Skeletal muscle satellite cell (primary cell): ENCODE measurements around the gene BEND4.

Experiments
- H3K27me3 ChIP-seq: 2 replicates; pipeline ENCODE4 v1.7.0; 2013; ENCODE audit warnings: low read length; ENCODE audit not compliant: control insufficient read depth, insufficient read depth
- H3K36me3 ChIP-seq: 2 replicates; pipeline ENCODE4 v1.7.0; 2013; ENCODE audit warnings: mild to moderate bottlenecking, control low read depth, low read length; ENCODE audit not compliant: insufficient read depth
- H3K4me1 ChIP-seq: 2 replicates; pipeline ENCODE4 v1.7.0; 2013; ENCODE audit warnings: low read length; ENCODE audit not compliant: control insufficient read depth, insufficient read depth
- H3K4me2 ChIP-seq: 2 replicates; pipeline ENCODE4 v1.7.0; 2013; ENCODE audit warnings: mild to moderate bottlenecking, low read length
- H3K4me3 ChIP-seq: 2 replicates; pipeline ENCODE4 v1.7.0; 2013; ENCODE audit warnings: low read length
- H3K9ac ChIP-seq: 2 replicates; pipeline ENCODE4 v1.7.0; 2013; ENCODE audit warnings: mild to moderate bottlenecking, low read depth, low read length, moderate library complexity
- H3K9me3 ChIP-seq: replicated peaks from 2 replicates; pipeline ENCODE4 v1.7.0; 2013; ENCODE audit warnings: mild to moderate bottlenecking, control low read depth, low read length

The BEND4 gene

DNA sequence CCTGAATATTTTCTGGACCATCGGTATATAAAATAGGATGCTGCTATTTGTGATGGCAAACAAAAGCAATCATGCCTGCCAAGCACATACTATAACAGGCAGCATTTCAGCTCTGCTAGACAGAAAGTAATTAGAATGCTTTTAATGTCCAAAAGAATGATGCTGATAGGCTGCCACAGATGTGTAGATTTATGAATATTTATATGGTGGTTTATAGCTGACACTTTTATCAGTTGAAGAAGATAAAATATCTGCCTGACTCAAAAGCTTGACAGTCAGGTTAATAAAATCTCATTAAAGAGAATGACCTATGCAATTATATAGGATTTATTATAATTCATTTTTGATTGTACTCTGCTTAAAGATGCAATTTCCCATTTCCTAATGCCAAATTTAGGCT, 4.0 kb downstream of the BEND4 start:
- Histone ChIP-seq H3K27me3 (peaks cover 49% of the 10 kb centered on the region), H3K4me3 (no peak overlapping the region), H3K9ac (no peak overlapping the region), H3K4me1 (no peaks in the 10 kb centered on the region), H3K4me2 (no peak overlapping the region), H3K9me3 (no peaks in the 10 kb centered on the region), H3K36me3 (no peaks in the 10 kb centered on the region)

DNA sequence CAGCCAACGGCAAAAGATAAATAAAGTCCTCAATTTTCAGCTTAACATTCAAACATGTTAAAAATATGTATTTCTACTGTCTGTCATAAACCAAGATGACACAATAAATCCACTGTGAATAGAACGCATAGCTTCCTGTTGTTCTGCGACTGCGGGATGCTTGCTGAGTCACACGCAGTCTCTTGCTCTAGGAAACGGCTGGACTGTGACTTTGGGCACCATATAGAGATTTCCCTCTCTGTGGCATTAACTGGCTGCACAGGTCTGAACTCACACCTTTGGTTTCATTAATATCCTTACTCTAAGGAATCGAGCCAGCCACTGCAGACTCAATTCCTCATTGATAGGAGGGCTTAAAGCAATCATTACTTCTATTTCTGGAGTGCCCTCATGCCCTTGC, 8.4 kb downstream of the BEND4 start:
- H3K36me3 ChIP-seq, result no peaks in the 10 kb centered on the region

DNA sequence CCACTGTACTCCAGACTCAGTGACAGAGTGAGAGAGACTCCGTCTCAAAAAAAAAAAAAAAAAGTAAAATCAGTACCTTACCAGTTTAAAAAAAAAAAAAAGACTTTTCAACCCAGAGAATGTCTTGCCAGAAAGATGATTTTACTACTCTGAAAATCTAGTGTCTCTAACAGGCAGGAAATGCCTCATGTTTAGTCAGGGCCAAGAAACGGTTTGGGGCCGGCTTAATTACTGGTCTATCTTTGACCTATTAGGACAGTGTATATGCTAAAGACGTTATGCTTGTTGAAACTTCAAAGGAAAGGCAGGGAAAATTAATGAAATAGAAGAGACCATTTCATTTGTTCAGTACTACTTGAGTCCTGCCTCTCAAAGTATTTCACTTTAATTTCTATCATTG, 9.9 kb downstream of the BEND4 start:
- Histone ChIP-seq H3K4me3 (no peak overlapping the region), H3K4me1 (no peaks in the 10 kb centered on the region), H3K36me3 (no peaks in the 10 kb centered on the region), H3K9me3 (no peaks in the 10 kb centered on the region), H3K9ac (no peak overlapping the region), H3K4me2 (no peak overlapping the region), H3K27me3 (peaks cover 3% of the 10 kb centered on the region)

More for the DNA sequence above, 8.4 kb downstream of the BEND4 start:
- Histone ChIP-seq H3K4me1 (no peaks in the 10 kb centered on the region), H3K27me3 (peaks cover 13% of the 10 kb centered on the region), H3K9me3 (no peaks in the 10 kb centered on the region), H3K4me2 (no peak overlapping the region), H3K4me3 (no peak overlapping the region), H3K9ac (no peak overlapping the region)

DNA sequence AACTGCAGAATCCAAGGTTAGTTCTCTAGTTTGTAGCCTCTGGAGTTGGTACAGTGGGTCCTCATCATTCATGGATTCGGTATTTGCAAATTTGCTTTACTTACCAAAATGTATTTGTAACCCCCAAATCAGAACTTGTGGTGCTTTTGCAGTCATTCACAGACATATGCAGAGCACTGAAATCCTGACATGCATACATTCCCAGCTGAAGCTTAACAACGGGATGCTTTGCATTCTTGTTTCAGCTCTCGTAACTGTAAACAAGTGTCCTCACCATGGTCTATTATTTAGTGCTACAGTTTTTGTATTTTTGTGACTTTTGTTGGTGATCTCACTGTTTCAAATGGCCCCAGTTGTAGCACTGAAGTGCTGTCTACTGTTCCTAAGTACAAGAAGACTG, 16.1 kb downstream of the BEND4 start:
- H3K4me2 ChIP-seq, result no peak overlapping the region
- no peaks in the 10 kb centered on the region for H3K4me1 ChIP-seq
- no peak overlapping the region for H3K9ac ChIP-seq
- H3K27me3 ChIP-seq, result peaks cover 13% of the 10 kb centered on the region
- H3K4me3 ChIP-seq, result no peak overlapping the region
- H3K36me3 ChIP-seq, result no peaks in the 10 kb centered on the region
- no peaks in the 10 kb centered on the region for H3K9me3 ChIP-seq

DNA sequence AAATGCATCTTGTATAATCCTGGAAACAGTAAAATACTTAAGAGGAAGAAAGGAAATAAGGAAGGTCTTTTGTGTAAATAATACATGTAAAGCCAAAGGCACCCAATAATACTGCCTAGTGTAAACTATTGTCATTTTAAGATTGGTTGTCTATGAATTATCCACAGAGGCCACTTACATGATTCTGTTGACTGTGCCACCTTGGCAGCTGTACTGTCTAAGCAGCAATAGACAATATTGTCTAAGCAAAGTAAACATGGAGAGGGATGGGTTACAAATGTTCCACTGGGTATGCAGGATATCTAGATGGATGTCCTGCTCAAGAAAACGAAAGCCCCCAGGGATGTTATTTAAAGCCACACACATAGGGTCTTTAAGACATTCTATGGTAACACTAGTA, 19.4 kb downstream of the BEND4 start:
- no peak overlapping the region for H3K4me2 ChIP-seq
- H3K9me3 ChIP-seq, result no peaks in the 10 kb centered on the region
- no peak overlapping the region for H3K4me3 ChIP-seq
- no peak overlapping the region for H3K9ac ChIP-seq
- H3K4me1 ChIP-seq, result no peaks in the 10 kb centered on the region
- peaks cover 11% of the 10 kb centered on the region for H3K27me3 ChIP-seq
- no peaks in the 10 kb centered on the region for H3K36me3 ChIP-seq

DNA sequence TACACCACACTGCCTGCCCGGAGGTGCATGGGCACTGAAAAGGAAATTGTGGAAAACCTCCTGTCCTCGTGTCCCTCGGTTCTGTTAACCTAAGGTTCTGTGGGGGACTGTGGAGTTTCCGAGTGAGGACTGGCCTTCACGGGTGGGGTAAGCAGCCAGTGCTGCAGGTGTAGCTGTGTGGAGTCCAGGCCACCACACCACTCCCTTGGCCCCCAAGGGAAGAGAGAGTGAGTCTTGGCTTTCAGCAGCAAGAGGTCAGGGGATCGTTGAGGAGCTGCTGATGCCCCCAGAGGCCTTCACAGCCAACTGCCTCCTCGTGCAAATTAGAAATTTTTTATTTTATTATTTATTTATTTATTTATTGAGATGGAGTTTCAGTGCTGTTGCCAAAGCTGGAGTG, 20.4 kb downstream of the BEND4 start:
- Histone ChIP-seq H3K27me3 (peaks cover 11% of the 10 kb centered on the region), H3K36me3 (no peaks in the 10 kb centered on the region), H3K9me3 (no peaks in the 10 kb centered on the region), H3K4me2 (no peak overlapping the region), H3K4me3 (no peak overlapping the region), H3K4me1 (no peaks in the 10 kb centered on the region), H3K9ac (no peak overlapping the region)

DNA sequence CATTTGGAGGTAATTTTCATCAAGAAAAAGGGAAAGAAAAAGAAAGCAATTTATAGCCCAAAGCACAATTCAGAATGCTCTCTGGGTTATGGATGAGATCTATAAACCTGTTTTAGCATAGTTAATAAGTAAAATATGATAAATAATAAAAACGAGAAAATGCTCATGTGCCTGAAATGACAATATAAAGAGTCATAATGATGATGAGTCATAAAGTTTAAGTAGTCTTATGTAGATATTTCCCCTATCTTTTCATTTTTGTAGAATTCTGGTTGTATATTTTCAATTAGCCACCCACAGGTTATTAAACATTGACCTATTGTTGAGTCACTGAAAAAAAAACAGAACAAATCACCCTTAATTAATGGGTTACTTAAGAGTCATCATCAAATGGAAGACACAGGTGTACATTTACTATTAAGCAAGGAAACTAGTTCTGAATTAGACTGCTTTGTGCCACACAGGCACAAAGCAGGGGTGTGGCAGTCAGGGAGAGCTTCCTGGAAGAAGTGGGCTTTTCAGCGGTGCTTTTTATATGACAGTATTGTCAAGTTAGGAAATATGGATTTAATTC, 29.3 kb downstream of the BEND4 start:
- Histone ChIP-seq H3K27me3 (peaks cover 37% of the 10 kb centered on the region), H3K4me3 (no peak overlapping the region), H3K9ac (no peak overlapping the region), H3K36me3 (no peaks in the 10 kb centered on the region), H3K9me3 (no peaks in the 10 kb centered on the region), H3K4me2 (no peak overlapping the region), H3K4me1 (no peaks in the 10 kb centered on the region)

DNA sequence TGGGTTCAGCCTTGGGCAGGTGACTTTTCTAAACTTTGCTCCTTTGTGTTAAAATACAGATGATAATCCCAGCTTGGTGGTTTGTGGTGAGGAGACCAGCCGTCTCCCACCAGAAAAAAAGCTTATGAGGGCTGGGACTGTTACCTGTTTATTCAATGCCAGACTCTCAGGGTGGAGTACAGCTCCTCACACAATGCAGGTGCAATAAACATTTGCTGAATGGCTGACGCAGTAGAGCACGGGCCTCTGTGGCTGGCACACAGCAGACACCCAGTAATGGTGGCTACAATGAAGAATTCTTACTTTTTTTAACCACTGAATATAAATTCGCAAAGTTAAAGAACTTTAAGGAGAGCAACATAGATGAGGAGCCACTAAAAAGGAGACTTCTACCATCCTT, 30.2 kb downstream of the BEND4 start:
- peaks cover 43% of the 10 kb centered on the region for H3K27me3 ChIP-seq
- no peak overlapping the region for H3K9ac ChIP-seq
- no peak overlapping the region for H3K4me2 ChIP-seq
- no peak overlapping the region for H3K4me3 ChIP-seq
- no peaks in the 10 kb centered on the region for H3K9me3 ChIP-seq
- H3K4me1 ChIP-seq, result no peaks in the 10 kb centered on the region
- H3K36me3 ChIP-seq, result no peaks in the 10 kb centered on the region

DNA sequence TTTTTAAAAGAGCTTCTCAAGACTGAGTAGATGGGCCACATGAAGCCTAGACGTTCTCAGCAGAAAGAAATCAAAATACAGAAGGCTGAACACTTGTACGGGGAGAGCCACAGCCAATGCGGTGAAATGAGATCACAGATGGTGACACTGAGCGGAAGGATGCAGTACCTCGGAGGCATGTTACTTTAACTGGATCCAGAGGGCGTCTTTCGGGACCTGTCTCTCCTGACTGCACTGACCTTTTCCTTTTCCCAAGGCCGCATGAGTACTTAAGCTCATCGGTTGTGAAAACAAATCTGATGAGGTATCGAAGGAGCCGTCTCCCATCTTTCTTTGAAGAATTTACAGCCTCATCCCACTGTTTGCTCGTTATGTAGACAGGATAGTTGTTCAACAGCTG, 32.6 kb downstream of the BEND4 start:
- H3K4me1 ChIP-seq, result no peaks in the 10 kb centered on the region
- H3K9me3 ChIP-seq, result no peaks in the 10 kb centered on the region
- H3K4me3 ChIP-seq, result no peak overlapping the region
- H3K9ac ChIP-seq, result no peak overlapping the region
- peaks cover 55% of the 10 kb centered on the region for H3K27me3 ChIP-seq
- no peaks in the 10 kb centered on the region for H3K36me3 ChIP-seq
- H3K4me2 ChIP-seq, result no peak overlapping the region

DNA sequence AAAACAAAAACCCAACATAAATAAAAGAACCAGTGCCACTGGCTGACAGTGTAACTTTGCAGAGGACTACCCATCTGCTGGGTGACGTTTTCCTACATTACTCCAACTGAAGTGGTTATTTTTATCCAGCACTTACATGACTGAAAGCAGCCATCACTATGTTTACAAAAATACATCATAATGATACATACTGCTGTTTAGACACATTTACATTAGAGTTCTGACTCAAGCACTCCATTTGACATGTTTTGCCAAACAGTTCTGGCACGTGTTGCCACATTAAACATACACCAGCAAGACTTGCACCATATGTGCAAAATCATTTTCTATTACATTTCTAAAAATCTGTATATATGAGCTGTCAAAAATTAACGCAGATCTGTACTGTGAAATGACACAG, 39.6 kb downstream of the BEND4 start:
- H3K4me3 ChIP-seq, result no peak overlapping the region
- no peaks in the 10 kb centered on the region for H3K36me3 ChIP-seq
- peaks cover 61% of the 10 kb centered on the region for H3K27me3 ChIP-seq
- H3K9me3 ChIP-seq, result no peaks in the 10 kb centered on the region
- no peak overlapping the region for H3K4me2 ChIP-seq
- H3K4me1 ChIP-seq, result no peaks in the 10 kb centered on the region
- no peak overlapping the region for H3K9ac ChIP-seq

DNA sequence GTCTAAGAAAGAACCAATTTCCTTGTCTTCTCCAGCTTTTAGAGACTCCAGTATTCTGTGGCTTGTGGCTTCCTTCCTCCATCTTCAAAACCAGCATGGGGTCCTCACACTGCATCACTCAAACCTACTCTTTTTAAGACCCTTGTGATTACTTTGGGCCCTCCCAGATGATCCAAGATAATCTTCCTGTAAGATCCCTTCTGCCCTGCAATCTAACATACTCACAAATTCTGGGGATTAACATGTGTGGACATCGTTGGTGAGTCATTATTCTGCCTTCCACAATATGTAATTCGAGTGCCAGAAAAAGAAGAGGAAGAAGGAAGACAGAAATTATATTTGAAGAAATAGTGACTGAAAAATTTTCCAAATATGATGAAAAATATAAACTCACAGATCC, 47.9 kb downstream of the BEND4 start:
- no peak overlapping the region for H3K9ac ChIP-seq
- no peaks in the 10 kb centered on the region for H3K9me3 ChIP-seq
- no peak overlapping the region for H3K4me3 ChIP-seq
- H3K27me3 ChIP-seq, result no peaks in the 10 kb centered on the region
- no peaks in the 10 kb centered on the region for H3K4me1 ChIP-seq
- H3K4me2 ChIP-seq, result no peak overlapping the region
- H3K36me3 ChIP-seq, result no peaks in the 10 kb centered on the region

DNA sequence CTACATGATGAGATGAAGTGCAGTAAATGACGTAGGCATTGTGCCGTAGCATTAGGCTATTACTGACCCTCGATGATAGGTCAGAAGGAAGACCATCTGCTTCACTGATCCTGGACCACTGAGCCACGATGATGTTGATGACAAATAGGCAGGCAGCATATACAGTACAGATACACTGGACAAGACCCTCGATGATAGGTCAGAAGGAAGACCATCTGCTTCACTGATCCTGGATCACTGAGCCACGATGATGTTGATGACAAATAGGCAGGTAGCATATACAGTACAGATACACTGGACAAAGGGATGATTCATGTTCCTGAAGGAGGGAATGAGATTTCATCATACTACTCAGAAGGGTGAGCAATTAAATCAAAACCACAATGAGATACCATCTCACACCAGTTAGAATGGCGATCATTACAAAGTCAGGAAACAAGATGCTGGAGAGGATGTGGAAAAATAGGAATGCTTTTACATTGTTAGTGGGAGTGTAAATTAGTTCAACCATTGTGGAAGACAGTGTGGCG, 50.9 kb downstream of the BEND4 start:
- H3K9ac ChIP-seq, result no peak overlapping the region
- H3K4me1 ChIP-seq, result no peaks in the 10 kb centered on the region
- no peaks in the 10 kb centered on the region for H3K9me3 ChIP-seq
- H3K36me3 ChIP-seq, result no peaks in the 10 kb centered on the region
- H3K4me3 ChIP-seq, result no peak overlapping the region
- H3K27me3 ChIP-seq, result no peaks in the 10 kb centered on the region
- no peak overlapping the region for H3K4me2 ChIP-seq
